ENCODE measurements around the gene CD244.

DNA sequence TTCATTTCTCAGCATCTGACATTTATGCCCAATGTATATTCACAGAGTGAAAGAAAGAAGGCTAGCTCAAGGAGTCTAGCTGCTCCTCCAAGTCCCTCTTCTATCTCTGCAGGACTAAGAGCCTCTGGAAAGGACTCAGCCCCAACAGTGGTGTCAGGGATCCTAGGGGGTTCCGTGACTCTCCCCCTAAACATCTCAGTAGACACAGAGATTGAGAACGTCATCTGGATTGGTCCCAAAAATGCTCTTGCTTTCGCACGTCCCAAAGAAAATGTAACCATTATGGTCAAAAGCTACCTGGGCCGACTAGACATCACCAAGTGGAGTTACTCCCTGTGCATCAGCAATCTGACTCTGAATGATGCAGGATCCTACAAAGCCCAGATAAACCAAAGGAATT, 63.0 kb downstream of the CD244 start:
- TF ChIP-seq POLR2AphosphoS5 (IDR thresholded peaks at IDR 0.05; ENCODE audit: insufficient read depth, low read depth, low read length) = no peak
- TF ChIP-seq, protein P1, sequence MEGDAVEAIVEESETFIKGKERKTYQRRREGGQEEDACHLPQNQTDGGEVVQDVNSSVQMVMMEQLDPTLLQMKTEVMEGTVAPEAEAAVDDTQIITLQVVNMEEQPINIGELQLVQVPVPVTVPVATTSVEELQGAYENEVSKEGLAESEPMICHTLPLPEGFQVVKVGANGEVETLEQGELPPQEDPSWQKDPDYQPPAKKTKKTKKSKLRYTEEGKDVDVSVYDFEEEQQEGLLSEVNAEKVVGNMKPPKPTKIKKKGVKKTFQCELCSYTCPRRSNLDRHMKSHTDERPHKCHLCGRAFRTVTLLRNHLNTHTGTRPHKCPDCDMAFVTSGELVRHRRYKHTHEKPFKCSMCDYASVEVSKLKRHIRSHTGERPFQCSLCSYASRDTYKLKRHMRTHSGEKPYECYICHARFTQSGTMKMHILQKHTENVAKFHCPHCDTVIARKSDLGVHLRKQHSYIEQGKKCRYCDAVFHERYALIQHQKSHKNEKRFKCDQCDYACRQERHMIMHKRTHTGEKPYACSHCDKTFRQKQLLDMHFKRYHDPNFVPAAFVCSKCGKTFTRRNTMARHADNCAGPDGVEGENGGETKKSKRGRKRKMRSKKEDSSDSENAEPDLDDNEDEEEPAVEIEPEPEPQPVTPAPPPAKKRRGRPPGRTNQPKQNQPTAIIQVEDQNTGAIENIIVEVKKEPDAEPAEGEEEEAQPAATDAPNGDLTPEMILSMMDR (IDR thresholded peaks at IDR 0.05; ENCODE audit: extremely low read depth in 1 of 2, insufficient read depth in 1 of 2, low read depth in 1 of 2, low read length in 2 of 2) = no peak
- TF ChIP-seq, protein P2, sequence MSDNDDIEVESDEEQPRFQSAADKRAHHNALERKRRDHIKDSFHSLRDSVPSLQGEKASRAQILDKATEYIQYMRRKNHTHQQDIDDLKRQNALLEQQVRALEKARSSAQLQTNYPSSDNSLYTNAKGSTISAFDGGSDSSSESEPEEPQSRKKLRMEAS (IDR thresholded peaks at IDR 0.05; ENCODE audit: insufficient read depth, insufficient read length) = no peak

Measured in endothelial cell of umbilical vein (primary cell).